SK-N-SH treated with all-trans-retinoic acid at 6 μM for 48 hours (cell line): ENCODE measurements around the gene CCND1.
"Not testable (repeated sequence)": the region's sequence is repeated elsewhere in the genome, so short reads cannot be mapped to it uniquely, and the experiment has no call there.

ENCODE experiments used
- ATAC-seq: fragments of 200-7000 bp; cut with Tn5 transposase; 3 replicates; pipeline ENCODE4 v1.9.1; 2020; ENCODE audit warnings: mild to moderate bottlenecking, moderate library complexity
- ARNTL ChIP-seq: fragments of 450-650 bp; formaldehyde crosslinking; IDR thresholded peaks from 2 replicates; pipeline ENCODE4 v1.5.0; 2020; ENCODE audit warnings: low read depth, mild to moderate bottlenecking, moderate library complexity, borderline replicate concordance
- BACH2 ChIP-seq: fragments of 250-450 bp; sonication (Bioruptor Pico); IDR thresholded peaks from 2 replicates; pipeline ENCODE4 v1.9.0; 2021; ENCODE audit warnings: mild to moderate bottlenecking, borderline replicate concordance
- CSDC2 ChIP-seq: fragments of 250-450 bp; sonication (Bioruptor Pico); IDR thresholded peaks from 2 replicates; pipeline ENCODE4 v1.5.0; 2020; ENCODE audit warnings: mild to moderate bottlenecking, moderate library complexity
- ESRRG ChIP-seq: fragments of 250-450 bp; sonication (Bioruptor Pico); IDR thresholded peaks from 2 replicates; pipeline ENCODE4 v1.6.1; 2021; ENCODE audit warnings: mild to moderate bottlenecking
- GLIS3 ChIP-seq: fragments of 250-450 bp; sonication (Bioruptor Pico); IDR thresholded peaks from 2 replicates; pipeline ENCODE4 v1.5.0; 2020; ENCODE audit warnings: mild to moderate bottlenecking, moderate library complexity
- ISL1 ChIP-seq: fragments of 250-450 bp; sonication (Bioruptor Pico); IDR thresholded peaks from 2 replicates; pipeline ENCODE4 v2.1.2; 2022; ENCODE audit warnings: mild to moderate bottlenecking, moderate library complexity
- OSR1 ChIP-seq: fragments of 250-450 bp; sonication (Bioruptor Pico); IDR thresholded peaks from 2 replicates; pipeline ENCODE4 v1.8.0; 2022; ENCODE audit warnings: moderate library complexity, mild to moderate bottlenecking, inconsistent platforms
- PATZ1 ChIP-seq: fragments of 250-450 bp; sonication (Bioruptor Pico); IDR thresholded peaks from 2 replicates; pipeline ENCODE4 v1.8.0; 2020; ENCODE audit warnings: mild to moderate bottlenecking, moderate library complexity, borderline replicate concordance
- PPARA ChIP-seq: fragments of 250-450 bp; sonication (Bioruptor Pico); IDR thresholded peaks from 2 replicates; pipeline ENCODE4 v1.5.0; 2020; ENCODE audit warnings: mild to moderate bottlenecking, borderline replicate concordance
- RARB ChIP-seq: fragments of 250-450 bp; sonication (Bioruptor Pico); IDR thresholded peaks from 2 replicates; pipeline ENCODE4 v1.8.0; 2021; ENCODE audit warnings: mild to moderate bottlenecking, moderate library complexity
- SNAI2 ChIP-seq: fragments of 250-450 bp; sonication (Bioruptor Pico); IDR thresholded peaks from 2 replicates; pipeline ENCODE4 v1.5.0; 2020; ENCODE audit warnings: mild to moderate bottlenecking, moderate library complexity
- TOX ChIP-seq: fragments of 250-450 bp; sonication (Bioruptor Pico); IDR thresholded peaks from 2 replicates; pipeline ENCODE4 v1.8.0; 2021; ENCODE audit warnings: mild to moderate bottlenecking, moderate library complexity, borderline replicate concordance
- ZC3H10 ChIP-seq: fragments of 250-450 bp; sonication (Bioruptor Pico); IDR thresholded peaks from 2 replicates; pipeline ENCODE4 v1.5.1; 2021; ENCODE audit warnings: mild to moderate bottlenecking, moderate library complexity
- ZFP3 ChIP-seq: fragments of 250-450 bp; sonication (Bioruptor Pico); IDR thresholded peaks from 2 replicates; pipeline ENCODE4 v1.5.0; 2020; ENCODE audit warnings: mild to moderate bottlenecking, moderate library complexity
- ZFP30 ChIP-seq: fragments of 450-650 bp; formaldehyde crosslinking; IDR thresholded peaks from 2 replicates; pipeline ENCODE4 v1.5.0; 2022; ENCODE audit warnings: mild to moderate bottlenecking, moderate library complexity
- ZNF565 ChIP-seq: fragments of 450-650 bp; formaldehyde crosslinking; conservative IDR thresholded peaks from 2 replicates; pipeline ENCODE4 v1.5.0; 2020; ENCODE audit warnings: low read depth, mild to moderate bottlenecking, moderate library complexity
- ZNF70 ChIP-seq: fragments of 450-650 bp; formaldehyde crosslinking; IDR thresholded peaks from 2 replicates; pipeline ENCODE4 v1.5.0; 2020; ENCODE audit warnings: mild to moderate bottlenecking, moderate library complexity
- ZNF8 ChIP-seq: fragments of 450-650 bp; formaldehyde crosslinking; IDR thresholded peaks from 2 replicates; pipeline ENCODE4 v1.5.0; 2020; ENCODE audit warnings: mild to moderate bottlenecking, moderate library complexity
- TF ChIP-seq, protein P1 (sequence below): fragments of 250-450 bp; sonication (Bioruptor Pico); IDR thresholded peaks from 2 replicates; pipeline ENCODE4 v1.5.1; 2020; ENCODE audit warnings: low read depth, mild to moderate bottlenecking, moderate library complexity
- TF ChIP-seq, protein P2 (sequence below): fragments of 250-450 bp; sonication (Bioruptor Pico); IDR thresholded peaks from 2 replicates; pipeline ENCODE4 v1.5.0; 2020; ENCODE audit warnings: mild to moderate bottlenecking, moderate library complexity

The CCND1 gene

GRCh38 chr11:69620683-69621290 is 20.2 kb upstream of the CCND1 start:
- TF ChIP-seq ZFP3 (CRISPR knock-in tag) (no peak), ESRRG (no peak), CSDC2 (CRISPR knock-in tag) (no peak), ARNTL (CRISPR knock-in tag) (no peak), ZNF70 (CRISPR knock-in tag) (no peak), SNAI2 (CRISPR knock-in tag) (no peak), TOX (CRISPR knock-in tag) (no peak), OSR1 (no peak), PPARA (no peak), PATZ1 (CRISPR knock-in tag) (no peak), GLIS3 (CRISPR knock-in tag) (no peak), ISL1 (no peak), RARB (CRISPR knock-in tag) (no peak), ZNF565 (CRISPR knock-in tag) (no peak), ZC3H10 (no peak)
- TF ChIP-seq, protein P1, sequence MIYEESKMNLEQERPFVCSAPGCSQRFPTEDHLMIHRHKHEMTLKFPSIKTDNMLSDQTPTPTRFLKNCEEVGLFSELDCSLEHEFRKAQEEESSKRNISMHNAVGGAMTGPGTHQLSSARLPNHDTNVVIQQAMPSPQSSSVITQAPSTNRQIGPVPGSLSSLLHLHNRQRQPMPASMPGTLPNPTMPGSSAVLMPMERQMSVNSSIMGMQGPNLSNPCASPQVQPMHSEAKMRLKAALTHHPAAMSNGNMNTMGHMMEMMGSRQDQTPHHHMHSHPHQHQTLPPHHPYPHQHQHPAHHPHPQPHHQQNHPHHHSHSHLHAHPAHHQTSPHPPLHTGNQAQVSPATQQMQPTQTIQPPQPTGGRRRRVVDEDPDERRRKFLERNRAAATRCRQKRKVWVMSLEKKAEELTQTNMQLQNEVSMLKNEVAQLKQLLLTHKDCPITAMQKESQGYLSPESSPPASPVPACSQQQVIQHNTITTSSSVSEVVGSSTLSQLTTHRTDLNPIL (CRISPR knock-in tag): no peak
- TF ChIP-seq, protein P2, sequence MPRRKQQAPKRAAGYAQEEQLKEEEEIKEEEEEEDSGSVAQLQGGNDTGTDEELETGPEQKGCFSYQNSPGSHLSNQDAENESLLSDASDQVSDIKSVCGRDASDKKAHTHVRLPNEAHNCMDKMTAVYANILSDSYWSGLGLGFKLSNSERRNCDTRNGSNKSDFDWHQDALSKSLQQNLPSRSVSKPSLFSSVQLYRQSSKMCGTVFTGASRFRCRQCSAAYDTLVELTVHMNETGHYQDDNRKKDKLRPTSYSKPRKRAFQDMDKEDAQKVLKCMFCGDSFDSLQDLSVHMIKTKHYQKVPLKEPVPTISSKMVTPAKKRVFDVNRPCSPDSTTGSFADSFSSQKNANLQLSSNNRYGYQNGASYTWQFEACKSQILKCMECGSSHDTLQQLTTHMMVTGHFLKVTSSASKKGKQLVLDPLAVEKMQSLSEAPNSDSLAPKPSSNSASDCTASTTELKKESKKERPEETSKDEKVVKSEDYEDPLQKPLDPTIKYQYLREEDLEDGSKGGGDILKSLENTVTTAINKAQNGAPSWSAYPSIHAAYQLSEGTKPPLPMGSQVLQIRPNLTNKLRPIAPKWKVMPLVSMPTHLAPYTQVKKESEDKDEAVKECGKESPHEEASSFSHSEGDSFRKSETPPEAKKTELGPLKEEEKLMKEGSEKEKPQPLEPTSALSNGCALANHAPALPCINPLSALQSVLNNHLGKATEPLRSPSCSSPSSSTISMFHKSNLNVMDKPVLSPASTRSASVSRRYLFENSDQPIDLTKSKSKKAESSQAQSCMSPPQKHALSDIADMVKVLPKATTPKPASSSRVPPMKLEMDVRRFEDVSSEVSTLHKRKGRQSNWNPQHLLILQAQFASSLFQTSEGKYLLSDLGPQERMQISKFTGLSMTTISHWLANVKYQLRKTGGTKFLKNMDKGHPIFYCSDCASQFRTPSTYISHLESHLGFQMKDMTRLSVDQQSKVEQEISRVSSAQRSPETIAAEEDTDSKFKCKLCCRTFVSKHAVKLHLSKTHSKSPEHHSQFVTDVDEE (CRISPR knock-in tag): no peak

DNA sequence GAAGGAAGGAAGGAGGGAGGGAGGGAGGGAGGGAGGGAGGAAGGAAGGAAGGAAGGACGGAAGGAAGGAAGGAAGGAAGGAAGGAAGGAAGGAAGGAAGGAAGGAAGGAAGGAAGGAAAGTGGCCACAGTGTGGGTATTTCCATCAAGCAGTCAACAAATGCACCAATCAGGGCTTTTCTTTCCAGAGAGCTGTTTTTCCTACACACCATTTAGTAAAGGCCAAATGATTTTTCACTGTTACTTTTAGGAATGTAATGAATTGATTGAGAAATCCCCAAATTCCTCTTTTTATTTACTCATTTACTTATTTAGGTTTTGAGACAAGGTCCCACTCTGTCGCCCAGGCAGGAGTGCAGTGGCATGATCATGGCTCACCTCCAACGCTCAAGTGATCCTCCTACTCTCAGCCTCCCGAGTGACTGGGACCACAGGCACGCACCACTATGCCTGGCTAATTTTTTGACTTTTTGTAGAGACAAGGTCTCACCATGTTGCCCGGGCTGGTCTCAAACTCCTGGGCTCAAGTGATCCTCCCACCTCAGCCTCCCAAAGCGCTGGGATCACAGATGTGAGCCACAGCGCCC is 18.8 kb upstream of the CCND1 start:
- ATAC-seq: not testable (repeated sequence)

More at GRCh38 chr11:69620683-69621290, 20.2 kb upstream of the CCND1 start:
- no peak; the same call in 2 of the 3 replicates for ATAC-seq

DNA sequence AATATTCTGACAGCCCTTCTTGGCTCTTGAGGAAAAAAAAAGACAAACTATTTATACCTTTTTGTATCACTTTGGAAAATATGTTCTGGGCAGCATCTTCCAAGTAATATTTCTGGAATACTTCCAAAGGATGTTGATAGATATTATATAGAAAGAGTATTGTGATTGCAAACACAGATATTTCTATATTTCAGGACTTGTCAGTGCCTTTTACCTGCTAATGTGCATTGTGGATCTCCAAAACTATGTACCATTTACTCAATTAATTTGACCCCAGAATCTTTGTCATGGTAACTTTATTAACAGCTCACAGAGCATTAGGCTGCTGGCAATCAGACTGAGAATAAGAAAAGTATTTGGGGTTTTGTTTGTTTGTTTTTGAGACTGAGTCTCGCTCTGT is 16.7 kb upstream of the CCND1 start:
- TF ChIP-seq OSR1: no peak
- no peak for TF ChIP-seq SNAI2 (CRISPR knock-in tag)
- TF ChIP-seq, protein P2 (CRISPR knock-in tag): no peak
- no peak for TF ChIP-seq PPARA
- TF ChIP-seq GLIS3 (CRISPR knock-in tag): no peak
- no peak for TF ChIP-seq ZFP30 (CRISPR knock-in tag)
- no peak for TF ChIP-seq ZNF8 (CRISPR knock-in tag)
- TF ChIP-seq PATZ1 (CRISPR knock-in tag): no peak
- TF ChIP-seq ESRRG: no peak
- no peak for TF ChIP-seq BACH2 (CRISPR knock-in tag)

More for the DNA sequence above, 16.7 kb upstream of the CCND1 start:
- ATAC-seq: no peak
